GM12864 (cell line): Measurements from ENCODE around the gene NRAP.

Experiments
- DNase-seq: peaks from one replicate; pipeline ENCODE4 v3.0.0-alpha.2; 2011; ENCODE audit warnings: low read depth
- H3K4me3 ChIP-seq: 2 replicates; pipeline ENCODE4 v1.5.1; 2011; ENCODE audit warnings: mild to moderate bottlenecking, low read depth, low read length, control low read depth
- CTCF ChIP-seq: IDR thresholded peaks from 2 replicates; pipeline ENCODE4 v1.5.1; 2011; ENCODE audit warnings: low read depth, mild to moderate bottlenecking, moderate library complexity, low read length, control low read depth, inconsistent platforms; ENCODE audit errors: missing control alignments

The NRAP gene

GRCh38 chr10:113549856-113550255, 114.0 kb downstream of the NRAP start:
- DNase-seq = no peak
- no peak for TF ChIP-seq CTCF
- H3K4me3 ChIP-seq = no peak overlapping the region

- H3K4me3 ChIP-seq = no peak overlapping the region
- DNase-seq = no peak
- no peak for TF ChIP-seq CTCF
These were observed 116.4 kb downstream of the NRAP start for GRCh38 chr10:113547426-113547825.

- TF ChIP-seq CTCF = no peak
- no peak for DNase-seq
- H3K4me3 ChIP-seq = no peak overlapping the region
These were observed 119.4 kb downstream of the NRAP start for GRCh38 chr10:113544392-113544791.

GRCh38 chr10:113543107-113543955, 120.5 kb downstream of the NRAP start:
- DNase-seq = no peak
- no peak for TF ChIP-seq CTCF
- no peak overlapping the region for H3K4me3 ChIP-seq

- TF ChIP-seq CTCF = no peak
- no peak for DNase-seq
- H3K4me3 ChIP-seq = no peak overlapping the region
These were observed 122.3 kb downstream of the NRAP start for GRCh38 chr10:113541549-113541927.

- no peak for DNase-seq
These were observed 122.8 kb downstream of the NRAP start for GRCh38 chr10:113540845-113541548.

More at GRCh38 chr10:113540845-113541548, 122.8 kb downstream of the NRAP start:
- no peak overlapping the region for H3K4me3 ChIP-seq
- TF ChIP-seq CTCF = no peak
